GM23248 (cell line): ENCODE measurements around the gene IP6K1.

ENCODE experiments used
- EZH2 ChIP-seq: fragments of 200-600 bp; sonication (generic); IDR thresholded peaks from 2 replicates; pipeline ENCODE4 v1.6.1; 2018; ENCODE audit warnings: antibody characterized with exemption, mild to moderate bottlenecking; ENCODE audit not compliant: insufficient read depth, poor library complexity, severe bottlenecking
- EZH2phosphoT487 ChIP-seq: fragments of 200-600 bp; sonication (generic); IDR thresholded peaks from 2 replicates; pipeline ENCODE4 v1.6.1; 2018; ENCODE audit warnings: antibody characterized with exemption, moderate library complexity, mild to moderate bottlenecking, low read depth; ENCODE audit not compliant: insufficient read depth

- TF ChIP-seq EZH2phosphoT487 (no peak), EZH2 (no peak)
Observed at GRCh38 chr3:49775538-49775937, 10.8 kb downstream of the IP6K1 start.
